Stimulated activated CD8-positive, alpha-beta memory T cell treated with anti-CD3 and anti-CD28 coated beads, Interleukin-7, amount 100 ng/mL, for 1 hour (primary cell): ENCODE results near the gene TBC1D1.
"Not testable (repeated sequence)": the region's sequence is repeated elsewhere in the genome, so short reads cannot be mapped to it uniquely, and the experiment has no call there.

Source experiments
- DNase-seq, 2 donors: peaks; one replicate each; pipeline ENCODE4 v3.0.0-alpha.2; 2020; ENCODE audit warnings: low read depth in 2 of 2

Gene TBC1D1

DNA sequence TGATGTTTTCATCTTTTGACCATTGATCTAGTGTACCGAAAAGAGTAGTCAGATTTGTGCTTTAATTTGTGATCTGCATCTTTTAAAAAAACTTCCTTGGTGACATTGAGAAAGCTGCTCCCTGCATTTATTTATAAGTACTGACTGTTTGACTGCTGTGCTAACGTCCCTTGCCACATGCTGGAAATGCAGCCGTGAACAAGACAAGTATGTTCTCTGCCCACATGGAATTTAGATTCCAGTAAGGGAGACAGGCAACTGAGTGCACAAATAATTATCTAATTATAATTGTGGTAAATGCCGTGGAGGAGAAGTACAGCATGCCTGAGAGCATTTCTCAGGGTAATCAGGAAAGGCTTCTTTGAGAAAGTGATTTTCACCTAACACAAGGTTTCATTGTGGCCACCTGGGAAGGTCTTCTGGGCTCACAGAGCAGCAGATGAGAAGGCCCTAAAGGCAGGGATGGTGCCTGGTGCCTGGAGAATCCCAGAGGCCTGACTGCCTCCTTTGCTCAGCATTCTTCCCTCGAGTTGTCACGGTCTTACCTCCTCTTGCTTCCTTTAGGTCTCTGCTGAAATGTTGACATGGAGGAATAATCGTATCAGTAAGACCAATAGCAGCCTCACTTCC lies 125.1 kb downstream of the TBC1D1 start:
- DNase-seq: no peak

- no peak for DNase-seq
These were observed 125.8 kb downstream of the TBC1D1 start for GRCh38 chr4:38016698-38017097.

- DNase-seq: no peak
These were observed 126.7 kb downstream of the TBC1D1 start for GRCh38 chr4:38017609-38018008.

GRCh38 chr4:38020386-38020785 lies 129.5 kb downstream of the TBC1D1 start:
- DNase-seq: no peak

- not testable (repeated sequence) for DNase-seq
These were observed 130.1 kb downstream of the TBC1D1 start for GRCh38 chr4:38020961-38021360.

GRCh38 chr4:38021751-38022150 lies 130.9 kb downstream of the TBC1D1 start:
- no peak for DNase-seq

- DNase-seq: no peak
These were observed 132.7 kb downstream of the TBC1D1 start for GRCh38 chr4:38023347-38024205.

GRCh38 chr4:38024206-38024509 lies 133.3 kb downstream of the TBC1D1 start:
- DNase-seq: no peak

DNA sequence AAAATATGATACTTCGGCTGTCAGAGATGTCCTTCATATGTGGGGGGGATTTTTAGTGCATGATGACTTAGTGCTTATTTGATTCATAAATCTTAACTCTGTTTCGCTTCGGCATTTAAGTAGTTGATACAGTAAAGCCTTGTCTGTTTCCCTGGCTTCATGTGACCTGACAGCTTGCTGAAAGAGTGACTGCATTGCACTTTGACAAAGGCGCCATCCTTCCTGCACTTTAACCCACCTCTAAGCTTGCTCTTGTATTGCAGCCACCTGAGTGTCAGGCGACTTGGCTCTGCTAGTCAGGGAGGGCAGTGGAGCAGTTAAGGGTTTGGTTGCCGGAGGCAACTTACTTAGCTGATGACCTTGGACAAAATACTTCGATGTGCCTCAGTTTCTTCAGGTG lies 134.8 kb downstream of the TBC1D1 start:
- DNase-seq: no peak

DNA sequence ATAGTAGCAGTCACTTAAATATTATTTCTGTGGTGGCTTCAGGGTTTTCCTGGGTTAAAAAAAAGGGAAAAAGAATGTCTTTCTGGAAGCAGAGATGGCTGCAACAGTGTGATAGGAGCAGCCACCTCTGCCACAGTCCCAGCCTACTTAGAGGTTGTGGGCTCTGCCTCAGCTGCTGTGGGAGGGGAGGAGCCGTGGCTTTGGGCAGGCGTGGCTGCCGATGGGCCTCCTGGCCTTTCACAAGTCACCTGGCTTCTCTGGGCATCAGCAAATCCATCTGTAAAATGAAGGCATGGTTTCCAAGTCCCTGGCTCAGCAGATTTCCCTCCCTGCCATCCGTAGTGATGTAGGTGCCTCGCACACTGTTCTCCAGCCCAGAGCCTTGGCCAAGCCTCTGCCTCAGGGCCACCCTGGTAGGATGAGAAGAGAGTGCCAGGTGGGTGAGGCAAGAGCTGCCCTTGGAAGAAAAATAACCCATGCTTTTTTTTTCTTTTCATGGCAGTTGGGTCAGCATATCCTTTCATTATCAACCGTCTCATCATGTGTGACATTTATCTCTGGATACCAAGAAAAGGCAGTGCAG lies 135.4 kb downstream of the TBC1D1 start:
- no peak for DNase-seq

GRCh38 chr4:38030023-38030422 lies 139.1 kb downstream of the TBC1D1 start:
- no peak for DNase-seq

DNA sequence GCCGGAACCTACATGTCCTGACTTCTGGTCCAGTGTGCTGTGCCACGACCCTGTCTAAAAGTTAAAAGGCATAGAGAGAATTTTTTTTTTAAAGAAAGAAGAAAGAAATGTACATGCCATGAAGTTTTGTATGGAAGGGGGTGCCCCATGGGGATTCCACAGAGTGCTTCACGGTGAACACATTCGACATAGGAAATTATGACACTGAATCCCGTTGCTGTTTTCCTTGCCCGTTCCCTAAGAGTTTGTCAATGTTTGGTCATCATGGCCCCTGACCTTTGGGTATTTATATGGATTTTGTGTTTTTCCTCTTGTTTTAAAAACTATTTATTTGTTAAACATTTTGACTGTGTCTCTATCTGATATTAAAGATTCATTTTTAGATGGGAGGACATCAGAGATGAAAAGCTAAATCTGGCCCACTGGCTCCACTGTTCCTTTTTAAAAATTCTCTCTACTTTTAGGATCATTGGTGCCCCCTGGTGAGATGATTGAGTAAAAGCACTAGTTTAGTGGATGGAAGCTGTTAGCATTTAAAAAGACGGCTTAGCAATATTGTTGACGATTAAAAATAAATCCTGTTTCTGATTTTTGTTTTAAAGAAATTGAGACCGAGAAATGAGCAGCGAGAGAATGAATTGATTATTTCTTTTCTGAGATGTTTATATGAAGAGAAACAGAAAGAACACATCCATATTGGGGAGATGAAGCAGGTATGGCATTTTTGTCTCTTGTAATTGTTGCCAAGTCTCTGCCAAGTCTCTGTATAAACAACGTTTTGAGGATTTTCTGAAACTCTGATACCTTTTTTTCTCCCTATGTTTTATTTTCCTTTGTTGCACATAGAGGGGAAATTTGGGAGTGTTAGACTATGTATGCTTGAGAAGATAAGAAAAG lies 144.3 kb downstream of the TBC1D1 start:
- no peak for DNase-seq

GRCh38 chr4:38036548-38036947 lies 145.7 kb downstream of the TBC1D1 start:
- no peak for DNase-seq

DNA sequence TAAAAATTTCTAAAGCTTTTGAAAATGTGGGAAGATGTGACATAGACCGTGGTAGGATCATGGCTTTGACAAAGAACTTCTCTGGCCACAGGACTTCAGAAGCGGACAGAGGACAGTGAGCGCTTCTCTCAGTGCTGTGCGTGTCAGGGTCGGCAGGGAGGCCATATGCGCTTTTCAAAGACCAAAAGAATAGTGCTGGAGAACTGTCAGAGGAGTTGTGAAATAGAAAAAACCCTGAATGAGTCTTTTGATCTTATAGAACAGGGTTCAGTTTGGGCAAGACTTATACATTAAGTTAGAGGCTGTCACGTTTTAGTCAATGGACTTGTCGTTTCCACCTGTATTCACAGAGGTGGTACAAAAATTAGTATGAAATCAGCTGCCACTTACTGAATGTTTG lies 146.7 kb downstream of the TBC1D1 start:
- DNase-seq: no peak

DNA sequence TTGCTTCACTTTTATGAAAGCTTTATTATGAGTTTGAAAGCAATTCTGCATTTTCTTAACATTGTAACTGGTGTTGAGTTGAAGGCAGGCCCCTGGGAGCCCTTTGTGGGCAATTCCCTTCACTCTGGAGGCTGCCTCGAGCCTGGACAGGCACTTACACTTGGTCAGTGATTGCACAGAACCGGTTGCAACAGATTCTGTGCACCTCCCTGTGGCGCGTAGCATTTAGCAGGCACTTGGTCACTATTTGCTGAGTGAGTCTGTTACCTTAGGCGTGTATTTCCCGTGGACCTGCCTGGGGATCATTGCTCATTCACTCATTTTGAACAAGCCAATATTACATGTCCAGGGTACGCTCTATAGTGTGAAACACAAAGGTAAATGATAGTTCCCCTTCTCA lies 149.7 kb downstream of the TBC1D1 start:
- no peak for DNase-seq

DNA sequence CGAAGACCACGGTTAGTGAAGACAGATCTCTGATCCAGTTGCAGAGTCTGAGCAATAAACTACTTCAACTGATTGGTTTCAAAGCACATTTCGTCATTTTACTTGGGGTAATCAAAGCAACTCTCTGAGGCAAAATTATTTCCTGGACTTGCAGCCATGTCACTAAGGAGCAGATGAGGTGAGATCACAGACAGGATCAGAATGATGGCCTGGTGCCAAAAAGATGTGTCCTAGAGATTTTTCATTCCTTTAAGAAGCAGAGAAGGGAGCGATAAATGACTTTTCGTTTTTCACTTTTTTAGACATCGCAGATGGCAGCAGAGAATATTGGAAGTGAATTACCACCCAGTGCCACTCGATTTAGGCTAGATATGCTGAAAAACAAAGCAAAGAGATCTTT lies 153.2 kb downstream of the TBC1D1 start:
- no peak for DNase-seq

DNA sequence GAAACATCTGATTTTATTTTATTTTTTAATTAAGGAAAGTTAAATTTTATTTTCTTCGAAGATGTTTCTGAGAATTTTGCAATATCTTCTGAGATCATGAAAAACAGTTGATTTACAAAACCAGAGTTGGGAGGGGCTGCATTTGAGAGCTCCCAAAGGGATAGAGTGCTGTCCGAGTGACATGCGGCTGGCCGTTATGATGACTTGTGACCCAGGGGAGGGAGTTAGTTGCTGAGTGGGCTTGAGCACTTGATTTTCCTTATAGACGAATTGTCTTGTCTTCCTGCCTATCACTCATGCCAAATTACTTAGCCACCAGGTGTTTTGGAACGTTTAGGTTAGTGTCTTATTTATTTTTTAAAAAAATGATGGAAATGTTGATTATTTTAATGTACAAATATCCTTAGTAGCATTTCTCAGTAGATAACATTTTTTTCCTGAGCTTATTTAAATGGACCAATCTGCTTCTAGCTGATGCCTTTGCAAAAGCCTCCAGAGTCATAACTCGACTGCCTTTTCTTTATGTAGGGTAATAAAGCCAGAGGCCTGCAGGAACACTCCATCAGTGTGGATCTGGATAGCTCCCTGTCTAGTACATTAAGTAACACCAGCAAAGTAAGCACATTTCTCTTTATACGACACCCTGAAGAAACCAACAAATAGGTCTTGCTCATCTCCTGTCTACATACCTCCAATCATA lies 154.6 kb downstream of the TBC1D1 start:
- no peak for DNase-seq

DNA sequence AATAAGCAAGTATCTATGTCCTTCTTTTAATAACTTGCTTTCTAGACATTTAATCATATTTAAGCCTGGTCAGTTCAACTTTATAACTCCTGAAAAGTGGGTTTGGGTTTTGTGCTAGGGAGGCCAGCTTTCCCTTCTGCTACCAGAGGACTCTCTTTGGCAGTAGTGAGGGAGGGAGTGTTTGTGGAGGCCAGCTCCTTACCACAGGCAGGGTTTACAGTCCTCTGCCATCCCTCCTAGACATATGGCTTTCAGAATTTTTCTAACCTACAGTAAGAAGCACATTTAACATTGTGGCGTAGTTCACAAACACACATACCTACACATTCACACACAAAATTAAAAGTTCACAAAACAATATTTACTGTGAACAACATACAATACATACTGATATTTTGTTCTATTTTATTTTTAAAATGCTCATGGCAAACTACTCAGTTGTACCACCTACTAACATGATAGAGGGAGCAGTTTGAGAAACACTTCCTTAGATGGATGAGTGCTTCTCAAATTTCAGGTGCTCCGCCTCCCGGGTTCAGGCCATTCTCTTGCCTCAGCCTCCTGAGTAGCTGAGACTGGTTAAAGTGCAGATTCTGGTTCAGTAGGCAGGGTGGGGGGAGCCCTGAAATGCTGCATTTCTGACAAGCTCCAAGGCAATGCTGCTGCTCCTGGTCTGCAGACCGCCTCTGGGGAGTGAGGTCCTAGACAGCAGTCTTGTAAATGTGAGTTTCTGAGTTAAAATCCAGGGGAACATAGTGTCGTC lies 156.0 kb downstream of the TBC1D1 start:
- DNase-seq: no peak

DNA sequence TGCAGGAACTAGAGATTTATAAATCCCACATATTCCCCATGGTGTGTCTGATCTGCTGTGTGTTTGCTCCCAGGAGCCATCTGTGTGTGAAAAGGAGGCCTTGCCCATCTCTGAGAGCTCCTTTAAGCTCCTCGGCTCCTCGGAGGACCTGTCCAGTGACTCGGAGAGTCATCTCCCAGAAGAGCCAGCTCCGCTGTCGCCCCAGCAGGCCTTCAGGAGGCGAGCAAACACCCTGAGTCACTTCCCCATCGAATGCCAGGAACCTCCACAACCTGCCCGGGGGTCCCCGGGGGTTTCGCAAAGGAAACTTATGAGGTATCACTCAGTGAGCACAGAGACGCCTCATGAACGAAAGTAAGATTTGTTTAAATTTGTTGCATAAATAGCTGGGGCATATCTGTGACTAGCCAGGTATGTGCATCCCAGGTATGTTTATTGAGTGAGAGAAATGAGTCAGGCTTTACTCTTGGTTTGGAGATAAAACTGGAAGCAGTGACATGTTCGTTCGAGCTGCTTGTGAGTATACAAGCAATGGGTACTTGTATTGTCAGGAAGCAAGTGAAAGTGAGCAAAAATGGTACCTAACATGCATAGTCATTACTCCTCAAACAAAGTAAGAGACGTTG lies 158.8 kb downstream of the TBC1D1 start:
- no peak for DNase-seq
